ENCODE measurements around the gene SETBP1. TPM values are rescaled to one million over a fixed set of nuclear protein-coding genes. Genes with fewer than 3 reads are reported as not detected.
A peak's percentile ranks its signal among the peaks of the same experiment; 100 is the strongest.

The SETBP1 gene
- total and polyA plus RNA-seq, 4 donors, result 1.3 to 85.0 (median 24.1) TPM

DNA sequence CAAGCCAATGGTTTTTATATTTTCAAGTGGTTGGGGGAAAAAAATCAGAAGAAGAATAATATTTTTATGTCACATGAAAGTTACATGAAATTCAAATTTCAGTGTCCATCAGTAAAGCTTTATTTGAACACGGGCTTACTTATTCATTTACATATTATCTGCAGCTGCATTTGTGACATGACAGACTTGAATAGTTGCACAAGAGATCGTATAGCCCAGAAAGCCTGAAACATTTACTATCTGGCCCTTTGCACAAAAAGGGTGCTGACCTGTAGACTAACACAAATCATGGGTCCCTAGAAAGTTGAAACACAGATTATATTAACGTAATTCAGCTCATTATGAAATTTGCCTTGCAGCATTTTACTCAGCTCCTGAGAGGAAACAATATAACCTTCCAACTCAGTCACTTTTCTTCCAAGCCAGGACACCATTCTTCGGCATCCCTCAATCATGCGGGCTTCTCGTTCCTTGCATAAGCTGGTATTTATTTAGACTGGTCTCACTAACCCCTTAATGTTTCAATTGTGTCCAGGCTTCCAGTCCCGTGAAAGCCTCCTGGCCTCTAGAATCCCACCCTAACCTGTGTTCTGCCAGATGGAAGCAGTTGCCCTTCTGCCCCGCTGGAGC, 402.7 kb downstream of the SETBP1 start:
- no peak for ATAC-seq (ENCODE audit: low FRiP score)
- no peak overlapping the region for H3K27ac ChIP-seq (ENCODE audit: low read depth in 1 of 2, low read length in 2 of 2)
- WGBS, 2 donors, result 80 to 85% methylated on average over 8 of the region's 8 CpGs

GRCh38 chr18:45084206-45084605, 403.5 kb downstream of the SETBP1 start:
- Histone ChIP-seq H3K27me3 (ENCODE audit: control insufficient read depth in 1 of 2, insufficient read depth in 2 of 2, low read length in 1 of 2) (no peaks in the 10 kb centered on the region), H3K36me3 (ENCODE audit: control insufficient read depth in 1 of 2, insufficient read depth in 2 of 2, low read length in 1 of 2) (no peaks in the 10 kb centered on the region), H3K27ac (ENCODE audit: low read depth in 1 of 2, low read length in 2 of 2) (no peak overlapping the region), H3K4me3 (ENCODE audit: low read length in 2 of 2) (no peak overlapping the region), H3K4me1 (ENCODE audit: control insufficient read depth in 1 of 2, insufficient read depth in 2 of 2, low read length in 2 of 2) (no peaks in the 10 kb centered on the region), H3K9me3 (ENCODE audit: control insufficient read depth, low read length) (no peaks in the 10 kb centered on the region)
- intact Hi-C loops (cut with DNase I), result no loop called here
- peak in 1 of 2 donors; percentile 75 for DNase-seq
- WGBS, 2 donors, result 70% methylated on average over 13 of the region's 13 CpGs
- no peak for ATAC-seq (ENCODE audit: low FRiP score)

More for the DNA sequence above, 402.7 kb downstream of the SETBP1 start:
- no peak for DNase-seq
- intact Hi-C loops (cut with DNase I), result no loop called here
- Histone ChIP-seq H3K4me3 (ENCODE audit: low read length in 2 of 2) (no peak overlapping the region), H3K4me1 (ENCODE audit: control insufficient read depth in 1 of 2, insufficient read depth in 2 of 2, low read length in 2 of 2) (no peaks in the 10 kb centered on the region), H3K9me3 (ENCODE audit: control insufficient read depth, low read length) (no peaks in the 10 kb centered on the region), H3K36me3 (ENCODE audit: control insufficient read depth in 1 of 2, insufficient read depth in 2 of 2, low read length in 1 of 2) (no peaks in the 10 kb centered on the region), H3K27me3 (ENCODE audit: control insufficient read depth in 1 of 2, insufficient read depth in 2 of 2, low read length in 1 of 2) (no peaks in the 10 kb centered on the region)

DNA sequence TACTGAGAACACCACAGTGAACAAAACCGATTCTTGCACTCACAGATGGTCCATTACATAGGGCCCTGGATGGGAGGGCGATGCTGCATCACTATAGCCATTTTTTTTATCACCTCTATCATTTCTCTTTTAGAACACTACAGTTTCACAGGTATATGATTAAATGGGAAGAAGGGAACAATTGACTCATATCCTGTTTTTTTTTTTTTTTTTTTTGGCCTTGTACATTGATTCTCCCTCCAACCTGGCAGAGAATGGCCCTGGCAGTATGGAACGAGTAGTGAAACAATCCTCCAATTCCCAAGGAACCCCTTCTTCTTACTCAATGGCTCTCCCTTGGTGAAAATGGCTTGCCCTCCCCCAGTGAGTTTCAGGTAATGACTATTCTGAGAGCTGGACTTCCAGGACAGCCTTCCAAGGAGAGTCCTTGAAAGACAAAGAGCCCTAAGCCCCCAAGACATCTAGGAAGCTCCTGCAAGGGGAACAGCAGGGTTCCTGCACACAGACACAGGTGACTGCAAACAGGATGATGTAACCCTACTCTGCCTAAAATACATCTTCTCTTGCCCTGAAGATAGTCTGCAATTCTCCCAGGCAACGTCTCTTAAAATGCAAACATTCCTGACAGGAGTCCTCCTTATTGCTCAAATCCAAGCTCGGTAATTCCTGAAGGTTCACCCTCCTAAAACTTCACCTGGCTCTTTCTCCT, 405.4 kb downstream of the SETBP1 start:
- no peaks in the 10 kb centered on the region for H3K36me3 ChIP-seq (ENCODE audit: control insufficient read depth in 1 of 2, insufficient read depth in 2 of 2, low read length in 1 of 2)
- 76 to 80% methylated on average over 5 of the region's 5 CpGs for WGBS, 2 donors
- H3K27ac ChIP-seq (ENCODE audit: low read depth in 1 of 2, low read length in 2 of 2), result no peak overlapping the region
- no peaks in the 10 kb centered on the region for H3K4me1 ChIP-seq (ENCODE audit: control insufficient read depth in 1 of 2, insufficient read depth in 2 of 2, low read length in 2 of 2)
- no peaks in the 10 kb centered on the region for H3K27me3 ChIP-seq (ENCODE audit: control insufficient read depth in 1 of 2, insufficient read depth in 2 of 2, low read length in 1 of 2)
- H3K9me3 ChIP-seq (ENCODE audit: control insufficient read depth, low read length), result no peaks in the 10 kb centered on the region
- no peak for DNase-seq
- no peak overlapping the region for H3K4me3 ChIP-seq (ENCODE audit: low read length in 2 of 2)
- intact Hi-C loops (cut with DNase I), result no loop called here
- ATAC-seq (ENCODE audit: low FRiP score), result no peak

DNA sequence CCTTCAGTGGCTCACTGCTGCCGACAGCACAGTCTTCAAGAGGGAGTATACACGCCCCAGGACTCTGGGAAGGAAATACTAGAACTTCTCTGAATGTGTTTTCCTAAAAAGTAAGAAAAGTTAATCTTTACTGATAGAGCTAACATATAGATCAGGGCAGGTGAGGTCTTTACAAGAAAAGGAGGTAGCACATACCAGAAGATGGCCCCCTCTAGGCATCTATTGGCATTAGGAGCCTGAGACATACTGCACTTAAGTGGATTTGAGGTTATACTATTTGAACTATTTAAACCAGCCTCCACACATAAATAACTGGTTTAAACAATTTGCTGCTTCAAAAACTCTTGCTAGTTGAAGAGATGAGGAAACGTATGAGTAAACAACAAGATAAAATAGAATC, 406.1 kb downstream of the SETBP1 start:
- Histone ChIP-seq H3K4me1 (ENCODE audit: control insufficient read depth in 1 of 2, insufficient read depth in 2 of 2, low read length in 2 of 2) (no peaks in the 10 kb centered on the region), H3K4me3 (ENCODE audit: low read length in 2 of 2) (no peak overlapping the region), H3K27ac (ENCODE audit: low read depth in 1 of 2, low read length in 2 of 2) (no peak overlapping the region), H3K9me3 (ENCODE audit: control insufficient read depth, low read length) (no peaks in the 10 kb centered on the region), H3K27me3 (ENCODE audit: control insufficient read depth in 1 of 2, insufficient read depth in 2 of 2, low read length in 1 of 2) (no peaks in the 10 kb centered on the region), H3K36me3 (ENCODE audit: control insufficient read depth in 1 of 2, insufficient read depth in 2 of 2, low read length in 1 of 2) (no peaks in the 10 kb centered on the region)
- intact Hi-C loops (cut with DNase I), result no loop called here
- 90 to 93% methylated on average over 3 of the region's 3 CpGs for WGBS, 2 donors
- DNase-seq (no peak), ATAC-seq (ENCODE audit: low FRiP score) (no peak)

- intact Hi-C loops (cut with DNase I), result no loop called here
- no peak overlapping the region for H3K4me3 ChIP-seq (ENCODE audit: low read length in 2 of 2)
- ATAC-seq (ENCODE audit: low FRiP score) (no peak), DNase-seq (no peak)
- H3K4me1 ChIP-seq (ENCODE audit: control insufficient read depth in 1 of 2, insufficient read depth in 2 of 2, low read length in 2 of 2), result no peaks in the 10 kb centered on the region
- H3K27me3 ChIP-seq (ENCODE audit: control insufficient read depth in 1 of 2, insufficient read depth in 2 of 2, low read length in 1 of 2), result no peaks in the 10 kb centered on the region
- no peak overlapping the region for H3K27ac ChIP-seq (ENCODE audit: low read depth in 1 of 2, low read length in 2 of 2)
- 88 to 93% methylated on average over 7 of the region's 7 CpGs for WGBS, 2 donors
- no peaks in the 10 kb centered on the region for H3K9me3 ChIP-seq (ENCODE audit: control insufficient read depth, low read length)
- no peaks in the 10 kb centered on the region for H3K36me3 ChIP-seq (ENCODE audit: control insufficient read depth in 1 of 2, insufficient read depth in 2 of 2, low read length in 1 of 2)
Measured at GRCh38 chr18:45090526-45091140, 409.9 kb downstream of the SETBP1 start.

GRCh38 chr18:45100321-45101105, 419.8 kb downstream of the SETBP1 start:
- intact Hi-C loops (cut with DNase I), result no loop called here
- WGBS, 2 donors, result 79% methylated on average over 4 of the region's 4 CpGs
- Histone ChIP-seq H3K9me3 (ENCODE audit: control insufficient read depth, low read length) (no peaks in the 10 kb centered on the region), H3K4me1 (ENCODE audit: control insufficient read depth in 1 of 2, insufficient read depth in 2 of 2, low read length in 2 of 2) (no peaks in the 10 kb centered on the region), H3K27me3 (ENCODE audit: control insufficient read depth in 1 of 2, insufficient read depth in 2 of 2, low read length in 1 of 2) (no peaks in the 10 kb centered on the region), H3K36me3 (ENCODE audit: control insufficient read depth in 1 of 2, insufficient read depth in 2 of 2, low read length in 1 of 2) (no peaks in the 10 kb centered on the region), H3K27ac (ENCODE audit: low read depth in 1 of 2, low read length in 2 of 2) (no peak overlapping the region), H3K4me3 (ENCODE audit: low read length in 2 of 2) (no peak overlapping the region)
- ATAC-seq (ENCODE audit: low FRiP score) (no peak), DNase-seq (no peak)

- Histone ChIP-seq H3K4me3 (ENCODE audit: low read length in 2 of 2) (no peak overlapping the region), H3K27ac (ENCODE audit: low read depth in 1 of 2, low read length in 2 of 2) (no peak overlapping the region), H3K9me3 (ENCODE audit: control insufficient read depth, low read length) (no peaks in the 10 kb centered on the region), H3K36me3 (ENCODE audit: control insufficient read depth in 1 of 2, insufficient read depth in 2 of 2, low read length in 1 of 2) (no peaks in the 10 kb centered on the region), H3K4me1 (ENCODE audit: control insufficient read depth in 1 of 2, insufficient read depth in 2 of 2, low read length in 2 of 2) (no peaks in the 10 kb centered on the region), H3K27me3 (ENCODE audit: control insufficient read depth in 1 of 2, insufficient read depth in 2 of 2, low read length in 1 of 2) (no peaks in the 10 kb centered on the region)
- WGBS, 2 donors, result 89% methylated on average over 3 of the region's 3 CpGs
- ATAC-seq (ENCODE audit: low FRiP score) (no peak), DNase-seq (no peak)
- intact Hi-C loops (cut with DNase I), result no loop called here
Measured at GRCh38 chr18:45102126-45102525, 421.4 kb downstream of the SETBP1 start.

- 88 to 94% methylated on average over 6 of the region's 6 CpGs for WGBS, 2 donors
- H3K36me3 ChIP-seq (ENCODE audit: control insufficient read depth in 1 of 2, insufficient read depth in 2 of 2, low read length in 1 of 2), result no peaks in the 10 kb centered on the region
- no peak for DNase-seq
- no peak overlapping the region for H3K4me3 ChIP-seq (ENCODE audit: low read length in 2 of 2)
- intact Hi-C loops (cut with DNase I), result no loop called here
- H3K4me1 ChIP-seq (ENCODE audit: control insufficient read depth in 1 of 2, insufficient read depth in 2 of 2, low read length in 2 of 2), result no peaks in the 10 kb centered on the region
- no peak for ATAC-seq (ENCODE audit: low FRiP score)
- H3K27me3 ChIP-seq (ENCODE audit: control insufficient read depth in 1 of 2, insufficient read depth in 2 of 2, low read length in 1 of 2), result no peaks in the 10 kb centered on the region
- no peaks in the 10 kb centered on the region for H3K9me3 ChIP-seq (ENCODE audit: control insufficient read depth, low read length)
- H3K27ac ChIP-seq (ENCODE audit: low read depth in 1 of 2, low read length in 2 of 2), result no peak overlapping the region
Measured at GRCh38 chr18:45102863-45103262, 422.2 kb downstream of the SETBP1 start.
